WTC11 (cell line): ENCODE data around the gene TESK2. TPM values are rescaled to one million over a fixed set of nuclear protein-coding genes. Genes with fewer than 3 reads are reported as not detected.

Experiments
- ATAC-seq: fragments of 200-7000 bp; cut with Tn5 transposase; 2 replicates; pipeline ENCODE4 v1.10.0; 2021; ENCODE audit warnings: mild to moderate bottlenecking, moderate library complexity
- CTCF ChIA-PET: fragments of 300-600 bp; sonication (Branson Sonifier 250); formaldehyde crosslinking; loops from one replicate; lab custom pipeline; 2021; ENCODE audit warnings: antibody characterized with exemption; lab: Charles Lee
- POLR2A ChIA-PET: fragments of 350-600 bp; sonication (Branson Sonifier 250); formaldehyde crosslinking; loops from one replicate; lab custom pipeline; 2021; ENCODE audit warnings: antibody characterized with exemption; lab: Charles Lee
- DNase-seq: peaks from one replicate; pipeline ENCODE4 v3.0.0; 2021; ENCODE audit warnings: low spot score
- H3K27ac Mint-ChIP-seq: 2 replicates; pipeline ENCODE4 v1.8.0; 2021; ENCODE audit warnings: mixed read lengths
- H3K27me3 Mint-ChIP-seq: 2 replicates; pipeline ENCODE4 v1.8.0; 2021; ENCODE audit warnings: low read depth, mild to moderate bottlenecking, moderate library complexity, mixed read lengths
- H3K36me3 Mint-ChIP-seq: 2 replicates; pipeline ENCODE4 v1.8.0; 2021; ENCODE audit warnings: mixed read lengths
- H3K4me1 Mint-ChIP-seq: 2 replicates; pipeline ENCODE4 v1.8.0; 2022; ENCODE audit warnings: mixed read lengths
- H3K4me3 Mint-ChIP-seq: 2 replicates; pipeline ENCODE4 v1.8.0; 2021; ENCODE audit warnings: mild to moderate bottlenecking, moderate library complexity, mixed read lengths
- H3K9me3 Mint-ChIP-seq: 2 replicates; pipeline ENCODE4 v1.8.0; 2021; ENCODE audit warnings: mixed read lengths
- CBFB ChIP-seq: sonication (generic); formaldehyde crosslinking; IDR thresholded peaks from 2 replicates; pipeline ENCODE4 v1.8.1; 2022; ENCODE audit warnings: mild to moderate bottlenecking, low read depth, missing genetic modification reagents
- CREB1 ChIP-seq: sonication (generic); formaldehyde crosslinking; IDR thresholded peaks from 2 replicates; pipeline ENCODE4 v1.8.0; 2023; ENCODE audit warnings: mild to moderate bottlenecking, missing genetic modification reagents
- ETV6 ChIP-seq: sonication (generic); formaldehyde crosslinking; IDR thresholded peaks from 2 replicates; pipeline ENCODE4 v1.8.1; 2022; ENCODE audit warnings: mild to moderate bottlenecking, missing genetic modification reagents
- GABPB1 ChIP-seq: sonication (generic); formaldehyde crosslinking; IDR thresholded peaks from 2 replicates; pipeline ENCODE4 v1.8.1; 2023; ENCODE audit warnings: mild to moderate bottlenecking, missing genetic modification reagents
- JAZF1 ChIP-seq: fragments of 250-450 bp; sonication (Bioruptor Pico); IDR thresholded peaks from 2 replicates; pipeline ENCODE4 v1.9.0; 2021; ENCODE audit warnings: moderate library complexity, mild to moderate bottlenecking, inconsistent platforms
- NFYB ChIP-seq: sonication (generic); formaldehyde crosslinking; conservative IDR thresholded peaks from 2 replicates; pipeline ENCODE4 v1.8.0; 2022; ENCODE audit warnings: low read depth, missing genetic modification reagents
- NR1H2 ChIP-seq: sonication (generic); formaldehyde crosslinking; IDR thresholded peaks from 2 replicates; pipeline ENCODE4 v1.9.0; 2021; ENCODE audit warnings: mild to moderate bottlenecking, moderate library complexity, missing genetic modification reagents
- TP53 ChIP-seq: sonication (generic); formaldehyde crosslinking; IDR thresholded peaks from 2 replicates; pipeline ENCODE4 v1.8.1; 2023; ENCODE audit warnings: mild to moderate bottlenecking, missing genetic modification reagents
- ZBTB21 ChIP-seq: sonication (generic); formaldehyde crosslinking; IDR thresholded peaks from 2 replicates; pipeline ENCODE4 v1.8.1; 2023; ENCODE audit warnings: mild to moderate bottlenecking, missing genetic modification reagents, borderline replicate concordance
- ZNF121 ChIP-seq: sonication (generic); formaldehyde crosslinking; IDR thresholded peaks from 2 replicates; pipeline ENCODE4 v1.8.0; 2023; ENCODE audit warnings: missing genetic modification reagents
- ZNF416 ChIP-seq: fragments of 250-450 bp; sonication (Bioruptor Pico); IDR thresholded peaks from 2 replicates; pipeline ENCODE4 v1.9.0; 2021; ENCODE audit warnings: mild to moderate bottlenecking, inconsistent platforms
- total RNA-seq: library from RNA; stranded (reverse); gene quantifications from 3 replicates; pipeline ENCODE4 v1.2.3, GENCODE V29; 2021
- TF ChIP-seq, protein P1 (sequence below): sonication (generic); formaldehyde crosslinking; IDR thresholded peaks from 2 replicates; pipeline ENCODE4 v1.8.1; 2023; ENCODE audit warnings: mild to moderate bottlenecking, missing genetic modification reagents, borderline replicate concordance
- TF ChIP-seq, protein P2 (sequence below): sonication (generic); formaldehyde crosslinking; IDR thresholded peaks from 2 replicates; pipeline ENCODE4 v1.8.1; 2023; ENCODE audit warnings: mild to moderate bottlenecking, moderate library complexity, missing genetic modification reagents
- TF ChIP-seq, protein P3 (sequence below): fragments of 250-450 bp; sonication (Bioruptor Pico); IDR thresholded peaks from 2 replicates; pipeline ENCODE4 v1.9.0; 2021; ENCODE audit warnings: mild to moderate bottlenecking
- TF ChIP-seq, protein P4 (sequence below): sonication (generic); formaldehyde crosslinking; IDR thresholded peaks from 2 replicates; pipeline ENCODE4 v1.8.1; 2022; ENCODE audit warnings: low read depth, missing genetic modification reagents, borderline replicate concordance
- TF ChIP-seq, protein P5 (sequence below): fragments of 250-450 bp; sonication (Bioruptor Pico); IDR thresholded peaks from 2 replicates; pipeline ENCODE4 v1.9.0; 2021; ENCODE audit warnings: moderate library complexity, mild to moderate bottlenecking, inconsistent platforms, borderline replicate concordance
- TF ChIP-seq, protein P6 (sequence below): sonication (generic); formaldehyde crosslinking; IDR thresholded peaks from 2 replicates; pipeline ENCODE4 v1.8.0; 2023; ENCODE audit warnings: missing genetic modification reagents
- TF ChIP-seq, protein P7 (sequence below): sonication (generic); formaldehyde crosslinking; conservative IDR thresholded peaks from 2 replicates; pipeline ENCODE4 v1.8.1; 2022; ENCODE audit warnings: mild to moderate bottlenecking, missing genetic modification reagents
- TF ChIP-seq, protein P8 (sequence below): sonication (generic); formaldehyde crosslinking; IDR thresholded peaks from 2 replicates; pipeline ENCODE4 v1.8.1; 2022; ENCODE audit warnings: low read depth, mild to moderate bottlenecking, moderate library complexity, missing genetic modification reagents, borderline replicate concordance

The TESK2 gene
- total RNA-seq, 1 experiment from 2014 or later: 13.3 TPM

DNA sequence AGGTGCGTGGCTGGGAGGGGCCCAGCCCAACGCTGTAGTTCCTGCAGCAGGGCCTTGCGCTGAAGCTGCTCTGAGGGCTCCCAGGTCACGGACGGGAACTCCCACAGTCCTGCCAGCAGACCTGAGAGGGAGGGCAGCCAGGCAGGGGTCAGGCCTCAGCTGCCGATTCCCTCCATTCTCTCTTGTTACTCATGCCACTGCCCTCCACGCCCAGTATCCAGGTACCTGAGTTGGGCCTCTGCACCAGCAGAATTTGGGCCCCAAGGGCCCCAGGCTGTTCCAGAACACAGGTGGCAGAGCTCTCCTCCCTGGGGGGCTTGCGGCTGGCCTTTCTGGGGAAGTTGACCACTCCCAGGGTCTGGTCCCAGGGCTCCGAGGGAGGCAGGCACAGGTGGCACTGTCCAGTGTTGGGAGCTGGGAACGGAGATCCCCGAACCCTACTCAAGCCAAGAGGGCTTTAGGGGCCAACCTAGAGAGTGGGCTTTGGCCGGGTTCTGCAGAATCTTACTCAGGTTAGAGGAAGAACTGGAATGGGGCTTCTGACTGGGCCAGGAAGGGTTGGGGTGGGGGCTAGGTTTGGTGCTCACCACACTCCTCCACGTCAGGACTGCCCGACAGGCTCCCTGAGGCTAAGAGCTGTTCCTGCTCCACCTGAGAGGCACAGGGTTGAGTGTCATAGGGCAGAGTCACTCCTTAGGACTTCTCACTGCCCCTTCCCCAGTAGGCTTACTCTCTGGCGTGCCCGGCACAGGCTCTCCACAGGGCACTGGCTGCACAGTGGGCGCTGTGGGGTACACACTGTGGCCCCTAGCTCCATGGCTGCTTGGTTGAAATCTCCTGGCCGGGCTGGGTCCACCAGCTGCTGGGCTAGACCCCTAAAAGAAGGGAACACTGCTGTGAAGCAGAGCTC is 159.3 kb downstream of the TESK2 start:
- H3K9me3 Mint-ChIP-seq: no peaks in the 10 kb centered on the region
- ATAC-seq (no peak), DNase-seq (no peak)
- ChIA-PET CTCF (no interaction called here), POLR2A (interaction anchor here (1.0 kb wide), 1 partner anchor 9 kb away, joined by 3 read pairs; the partner anchor contains the start of gene MUTYH)
- H3K4me3 Mint-ChIP-seq: no peak overlapping the region
- H3K27ac Mint-ChIP-seq: no peak overlapping the region
- TF ChIP-seq, protein P1, sequence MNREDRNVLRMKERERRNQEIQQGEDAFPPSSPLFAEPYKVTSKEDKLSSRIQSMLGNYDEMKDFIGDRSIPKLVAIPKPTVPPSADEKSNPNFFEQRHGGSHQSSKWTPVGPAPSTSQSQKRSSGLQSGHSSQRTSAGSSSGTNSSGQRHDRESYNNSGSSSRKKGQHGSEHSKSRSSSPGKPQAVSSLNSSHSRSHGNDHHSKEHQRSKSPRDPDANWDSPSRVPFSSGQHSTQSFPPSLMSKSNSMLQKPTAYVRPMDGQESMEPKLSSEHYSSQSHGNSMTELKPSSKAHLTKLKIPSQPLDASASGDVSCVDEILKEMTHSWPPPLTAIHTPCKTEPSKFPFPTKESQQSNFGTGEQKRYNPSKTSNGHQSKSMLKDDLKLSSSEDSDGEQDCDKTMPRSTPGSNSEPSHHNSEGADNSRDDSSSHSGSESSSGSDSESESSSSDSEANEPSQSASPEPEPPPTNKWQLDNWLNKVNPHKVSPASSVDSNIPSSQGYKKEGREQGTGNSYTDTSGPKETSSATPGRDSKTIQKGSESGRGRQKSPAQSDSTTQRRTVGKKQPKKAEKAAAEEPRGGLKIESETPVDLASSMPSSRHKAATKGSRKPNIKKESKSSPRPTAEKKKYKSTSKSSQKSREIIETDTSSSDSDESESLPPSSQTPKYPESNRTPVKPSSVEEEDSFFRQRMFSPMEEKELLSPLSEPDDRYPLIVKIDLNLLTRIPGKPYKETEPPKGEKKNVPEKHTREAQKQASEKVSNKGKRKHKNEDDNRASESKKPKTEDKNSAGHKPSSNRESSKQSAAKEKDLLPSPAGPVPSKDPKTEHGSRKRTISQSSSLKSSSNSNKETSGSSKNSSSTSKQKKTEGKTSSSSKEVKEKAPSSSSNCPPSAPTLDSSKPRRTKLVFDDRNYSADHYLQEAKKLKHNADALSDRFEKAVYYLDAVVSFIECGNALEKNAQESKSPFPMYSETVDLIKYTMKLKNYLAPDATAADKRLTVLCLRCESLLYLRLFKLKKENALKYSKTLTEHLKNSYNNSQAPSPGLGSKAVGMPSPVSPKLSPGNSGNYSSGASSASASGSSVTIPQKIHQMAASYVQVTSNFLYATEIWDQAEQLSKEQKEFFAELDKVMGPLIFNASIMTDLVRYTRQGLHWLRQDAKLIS: no peak
- no peak for TF ChIP-seq CBFB (CRISPR knock-in tag)
- TF ChIP-seq, protein P2, sequence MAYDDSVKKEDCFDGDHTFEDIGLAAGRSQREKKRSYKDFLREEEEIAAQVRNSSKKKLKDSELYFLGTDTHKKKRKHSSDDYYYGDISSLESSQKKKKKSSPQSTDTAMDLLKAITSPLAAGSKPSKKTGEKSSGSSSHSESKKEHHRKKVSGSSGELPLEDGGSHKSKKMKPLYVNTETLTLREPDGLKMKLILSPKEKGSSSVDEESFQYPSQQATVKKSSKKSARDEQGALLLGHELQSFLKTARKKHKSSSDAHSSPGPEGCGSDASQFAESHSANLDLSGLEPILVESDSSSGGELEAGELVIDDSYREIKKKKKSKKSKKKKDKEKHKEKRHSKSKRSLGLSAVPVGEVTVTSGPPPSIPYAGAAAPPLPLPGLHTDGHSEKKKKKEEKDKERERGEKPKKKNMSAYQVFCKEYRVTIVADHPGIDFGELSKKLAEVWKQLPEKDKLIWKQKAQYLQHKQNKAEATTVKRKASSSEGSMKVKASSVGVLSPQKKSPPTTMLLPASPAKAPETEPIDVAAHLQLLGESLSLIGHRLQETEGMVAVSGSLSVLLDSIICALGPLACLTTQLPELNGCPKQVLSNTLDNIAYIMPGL: no peak
- no peak for TF ChIP-seq ETV6
- TF ChIP-seq, protein P3, sequence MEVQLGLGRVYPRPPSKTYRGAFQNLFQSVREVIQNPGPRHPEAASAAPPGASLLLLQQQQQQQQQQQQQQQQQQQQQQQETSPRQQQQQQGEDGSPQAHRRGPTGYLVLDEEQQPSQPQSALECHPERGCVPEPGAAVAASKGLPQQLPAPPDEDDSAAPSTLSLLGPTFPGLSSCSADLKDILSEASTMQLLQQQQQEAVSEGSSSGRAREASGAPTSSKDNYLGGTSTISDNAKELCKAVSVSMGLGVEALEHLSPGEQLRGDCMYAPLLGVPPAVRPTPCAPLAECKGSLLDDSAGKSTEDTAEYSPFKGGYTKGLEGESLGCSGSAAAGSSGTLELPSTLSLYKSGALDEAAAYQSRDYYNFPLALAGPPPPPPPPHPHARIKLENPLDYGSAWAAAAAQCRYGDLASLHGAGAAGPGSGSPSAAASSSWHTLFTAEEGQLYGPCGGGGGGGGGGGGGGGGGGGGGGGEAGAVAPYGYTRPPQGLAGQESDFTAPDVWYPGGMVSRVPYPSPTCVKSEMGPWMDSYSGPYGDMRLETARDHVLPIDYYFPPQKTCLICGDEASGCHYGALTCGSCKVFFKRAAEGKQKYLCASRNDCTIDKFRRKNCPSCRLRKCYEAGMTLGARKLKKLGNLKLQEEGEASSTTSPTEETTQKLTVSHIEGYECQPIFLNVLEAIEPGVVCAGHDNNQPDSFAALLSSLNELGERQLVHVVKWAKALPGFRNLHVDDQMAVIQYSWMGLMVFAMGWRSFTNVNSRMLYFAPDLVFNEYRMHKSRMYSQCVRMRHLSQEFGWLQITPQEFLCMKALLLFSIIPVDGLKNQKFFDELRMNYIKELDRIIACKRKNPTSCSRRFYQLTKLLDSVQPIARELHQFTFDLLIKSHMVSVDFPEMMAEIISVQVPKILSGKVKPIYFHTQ (CRISPR knock-in tag): no peak
- TF ChIP-seq, protein P4, sequence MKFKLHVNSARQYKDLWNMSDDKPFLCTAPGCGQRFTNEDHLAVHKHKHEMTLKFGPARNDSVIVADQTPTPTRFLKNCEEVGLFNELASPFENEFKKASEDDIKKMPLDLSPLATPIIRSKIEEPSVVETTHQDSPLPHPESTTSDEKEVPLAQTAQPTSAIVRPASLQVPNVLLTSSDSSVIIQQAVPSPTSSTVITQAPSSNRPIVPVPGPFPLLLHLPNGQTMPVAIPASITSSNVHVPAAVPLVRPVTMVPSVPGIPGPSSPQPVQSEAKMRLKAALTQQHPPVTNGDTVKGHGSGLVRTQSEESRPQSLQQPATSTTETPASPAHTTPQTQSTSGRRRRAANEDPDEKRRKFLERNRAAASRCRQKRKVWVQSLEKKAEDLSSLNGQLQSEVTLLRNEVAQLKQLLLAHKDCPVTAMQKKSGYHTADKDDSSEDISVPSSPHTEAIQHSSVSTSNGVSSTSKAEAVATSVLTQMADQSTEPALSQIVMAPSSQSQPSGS (CRISPR knock-in tag): no peak
- no peak for TF ChIP-seq ZNF121 (CRISPR knock-in tag)
- TF ChIP-seq, protein P5, sequence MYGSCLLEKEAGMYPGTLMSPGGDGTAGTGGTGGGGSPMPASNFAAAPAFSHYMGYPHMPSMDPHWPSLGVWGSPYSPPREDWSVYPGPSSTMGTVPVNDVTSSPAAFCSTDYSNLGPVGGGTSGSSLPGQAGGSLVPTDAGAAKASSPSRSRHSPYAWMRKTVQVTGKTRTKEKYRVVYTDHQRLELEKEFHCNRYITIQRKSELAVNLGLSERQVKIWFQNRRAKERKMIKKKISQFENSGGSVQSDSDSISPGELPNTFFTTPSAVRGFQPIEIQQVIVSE: no peak
- TF ChIP-seq, protein P6, sequence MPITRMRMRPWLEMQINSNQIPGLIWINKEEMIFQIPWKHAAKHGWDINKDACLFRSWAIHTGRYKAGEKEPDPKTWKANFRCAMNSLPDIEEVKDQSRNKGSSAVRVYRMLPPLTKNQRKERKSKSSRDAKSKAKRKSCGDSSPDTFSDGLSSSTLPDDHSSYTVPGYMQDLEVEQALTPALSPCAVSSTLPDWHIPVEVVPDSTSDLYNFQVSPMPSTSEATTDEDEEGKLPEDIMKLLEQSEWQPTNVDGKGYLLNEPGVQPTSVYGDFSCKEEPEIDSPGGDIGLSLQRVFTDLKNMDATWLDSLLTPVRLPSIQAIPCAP (CRISPR knock-in tag): no peak
- TF ChIP-seq NR1H2 (CRISPR knock-in tag): no peak
- TF ChIP-seq ZBTB21 (CRISPR knock-in tag): no peak
- no peak for TF ChIP-seq CREB1
- TF ChIP-seq TP53 (CRISPR knock-in tag): no peak
- TF ChIP-seq JAZF1 (CRISPR knock-in tag): no peak
- no peak for TF ChIP-seq ZNF416
- TF ChIP-seq, protein P7, sequence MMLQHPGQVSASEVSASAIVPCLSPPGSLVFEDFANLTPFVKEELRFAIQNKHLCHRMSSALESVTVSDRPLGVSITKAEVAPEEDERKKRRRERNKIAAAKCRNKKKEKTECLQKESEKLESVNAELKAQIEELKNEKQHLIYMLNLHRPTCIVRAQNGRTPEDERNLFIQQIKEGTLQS (CRISPR knock-in tag): no peak
- TF ChIP-seq, protein P8, sequence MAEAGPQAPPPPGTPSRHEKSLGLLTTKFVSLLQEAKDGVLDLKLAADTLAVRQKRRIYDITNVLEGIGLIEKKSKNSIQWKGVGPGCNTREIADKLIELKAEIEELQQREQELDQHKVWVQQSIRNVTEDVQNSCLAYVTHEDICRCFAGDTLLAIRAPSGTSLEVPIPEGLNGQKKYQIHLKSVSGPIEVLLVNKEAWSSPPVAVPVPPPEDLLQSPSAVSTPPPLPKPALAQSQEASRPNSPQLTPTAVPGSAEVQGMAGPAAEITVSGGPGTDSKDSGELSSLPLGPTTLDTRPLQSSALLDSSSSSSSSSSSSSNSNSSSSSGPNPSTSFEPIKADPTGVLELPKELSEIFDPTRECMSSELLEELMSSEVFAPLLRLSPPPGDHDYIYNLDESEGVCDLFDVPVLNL (CRISPR knock-in tag): no peak
- TF ChIP-seq GABPB1 (CRISPR knock-in tag): no peak
- TF ChIP-seq NFYB (CRISPR knock-in tag): no peak
- peaks cover 44% of the 10 kb centered on the region for H3K4me1 Mint-ChIP-seq
- no peaks in the 10 kb centered on the region for H3K27me3 Mint-ChIP-seq
- H3K36me3 Mint-ChIP-seq: peaks cover 32% of the 10 kb centered on the region
